ENCODE results near the gene TCIRG1.

- TF ChIP-seq POLR2A (IDR thresholded peaks at IDR 0.05): no peak
- TF ChIP-seq, protein P1, sequence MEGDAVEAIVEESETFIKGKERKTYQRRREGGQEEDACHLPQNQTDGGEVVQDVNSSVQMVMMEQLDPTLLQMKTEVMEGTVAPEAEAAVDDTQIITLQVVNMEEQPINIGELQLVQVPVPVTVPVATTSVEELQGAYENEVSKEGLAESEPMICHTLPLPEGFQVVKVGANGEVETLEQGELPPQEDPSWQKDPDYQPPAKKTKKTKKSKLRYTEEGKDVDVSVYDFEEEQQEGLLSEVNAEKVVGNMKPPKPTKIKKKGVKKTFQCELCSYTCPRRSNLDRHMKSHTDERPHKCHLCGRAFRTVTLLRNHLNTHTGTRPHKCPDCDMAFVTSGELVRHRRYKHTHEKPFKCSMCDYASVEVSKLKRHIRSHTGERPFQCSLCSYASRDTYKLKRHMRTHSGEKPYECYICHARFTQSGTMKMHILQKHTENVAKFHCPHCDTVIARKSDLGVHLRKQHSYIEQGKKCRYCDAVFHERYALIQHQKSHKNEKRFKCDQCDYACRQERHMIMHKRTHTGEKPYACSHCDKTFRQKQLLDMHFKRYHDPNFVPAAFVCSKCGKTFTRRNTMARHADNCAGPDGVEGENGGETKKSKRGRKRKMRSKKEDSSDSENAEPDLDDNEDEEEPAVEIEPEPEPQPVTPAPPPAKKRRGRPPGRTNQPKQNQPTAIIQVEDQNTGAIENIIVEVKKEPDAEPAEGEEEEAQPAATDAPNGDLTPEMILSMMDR (IDR thresholded peaks at IDR 0.05): no peak
These were observed 58.1 kb downstream of the TCIRG1 start for GRCh38 chr11:68096962-68097361.
